ENCODE data around the gene APBA3.
A peak's percentile ranks its signal among the peaks of the same experiment; 100 is the strongest.

Gene APBA3

GRCh38 chr19:3761382-3762129, at the start of gene APBA3:
Gene APBA3, minus strand, starts transcription at chr19:3761692. Its CDS starts 1,428 bp downstream, at chr19:3760264.
- H3K4me1 Mint-ChIP-seq = peaks cover 46% of the 10 kb centered on the region
- peak; percentile 78 for ATAC-seq

GRCh38 chr19:3810708-3811355, 49.3 kb upstream of the APBA3 start:
- Mint-ChIP-seq H3K9me3 (peaks cover 5% of the 10 kb centered on the region), H3K27ac (peak overlapping the region; percentile 70), H3K27me3 (peaks cover 9% of the 10 kb centered on the region), H3K36me3 (no peaks in the 10 kb centered on the region), H3K4me1 (peaks cover 69% of the 10 kb centered on the region), H3K4me3 (no peak overlapping the region)
- peak; percentile 68 for ATAC-seq

More at GRCh38 chr19:3761382-3762129, at the start of gene APBA3:
- Mint-ChIP-seq H3K27me3 (no peaks in the 10 kb centered on the region), H3K36me3 (peaks cover 11% of the 10 kb centered on the region), H3K4me3 (peak within 1 kb of the TSS; percentile 98), H3K9me3 (no peaks in the 10 kb centered on the region), H3K27ac (peak within 1 kb of the TSS; percentile 98)

GRCh38 chr19:3809881-3810707, 48.6 kb upstream of the APBA3 start:
- Mint-ChIP-seq H3K4me1 (peaks cover 69% of the 10 kb centered on the region), H3K27ac (peak overlapping the region; percentile 70), H3K36me3 (no peaks in the 10 kb centered on the region), H3K27me3 (peaks cover 9% of the 10 kb centered on the region), H3K9me3 (peaks cover 5% of the 10 kb centered on the region), H3K4me3 (no peak overlapping the region)
- ATAC-seq = peak; percentile 78

- Mint-ChIP-seq H3K27me3 (peaks cover 12% of the 10 kb centered on the region), H3K36me3 (no peaks in the 10 kb centered on the region), H3K9me3 (peaks cover 5% of the 10 kb centered on the region), H3K27ac (no peak overlapping the region), H3K4me3 (no peak overlapping the region), H3K4me1 (peaks cover 61% of the 10 kb centered on the region)
- ATAC-seq = no peak
Measured at GRCh38 chr19:3808420-3809143, 47.1 kb upstream of the APBA3 start.

- Mint-ChIP-seq H3K27ac (no peak overlapping the region), H3K4me1 (peaks cover 52% of the 10 kb centered on the region), H3K36me3 (no peaks in the 10 kb centered on the region), H3K4me3 (no peak overlapping the region), H3K9me3 (peaks cover 5% of the 10 kb centered on the region), H3K27me3 (peaks cover 20% of the 10 kb centered on the region)
- ATAC-seq = no peak
Measured at GRCh38 chr19:3807574-3808354, 46.3 kb upstream of the APBA3 start.

GRCh38 chr19:3807131-3807480, 45.6 kb upstream of the APBA3 start:
- ATAC-seq = no peak
- H3K27me3 Mint-ChIP-seq = peaks cover 27% of the 10 kb centered on the region
- peaks cover 46% of the 10 kb centered on the region for H3K4me1 Mint-ChIP-seq
- H3K4me3 Mint-ChIP-seq = no peak overlapping the region
- no peak overlapping the region for H3K27ac Mint-ChIP-seq
- H3K9me3 Mint-ChIP-seq = peaks cover 5% of the 10 kb centered on the region
- H3K36me3 Mint-ChIP-seq = no peaks in the 10 kb centered on the region

- no peak for ATAC-seq
- Mint-ChIP-seq H3K4me3 (no peak overlapping the region), H3K27ac (no peak overlapping the region)
Measured at GRCh38 chr19:3805859-3806258, 44.4 kb upstream of the APBA3 start.

GRCh38 chr19:3804429-3804828, 42.9 kb upstream of the APBA3 start:
- H3K27me3 Mint-ChIP-seq = peaks cover 48% of the 10 kb centered on the region
- H3K36me3 Mint-ChIP-seq = no peaks in the 10 kb centered on the region
- ATAC-seq = peak; percentile 13
- no peak overlapping the region for H3K4me3 Mint-ChIP-seq
- H3K9me3 Mint-ChIP-seq = peaks cover 5% of the 10 kb centered on the region
- H3K27ac Mint-ChIP-seq = no peak overlapping the region
- H3K4me1 Mint-ChIP-seq = peaks cover 39% of the 10 kb centered on the region

More at GRCh38 chr19:3805859-3806258, 44.4 kb upstream of the APBA3 start:
- Mint-ChIP-seq H3K36me3 (no peaks in the 10 kb centered on the region), H3K27me3 (peaks cover 39% of the 10 kb centered on the region), H3K4me1 (peaks cover 51% of the 10 kb centered on the region), H3K9me3 (peaks cover 5% of the 10 kb centered on the region)

- Mint-ChIP-seq H3K27ac (no peak overlapping the region), H3K4me3 (no peak overlapping the region), H3K27me3 (peaks cover 52% of the 10 kb centered on the region), H3K9me3 (peaks cover 5% of the 10 kb centered on the region), H3K36me3 (no peaks in the 10 kb centered on the region), H3K4me1 (peaks cover 36% of the 10 kb centered on the region)
- peak; percentile 35 for ATAC-seq
Measured at GRCh38 chr19:3803986-3804385, 42.5 kb upstream of the APBA3 start.

- Mint-ChIP-seq H3K27me3 (peaks cover 54% of the 10 kb centered on the region), H3K9me3 (peaks cover 4% of the 10 kb centered on the region), H3K36me3 (no peaks in the 10 kb centered on the region), H3K4me1 (peaks cover 32% of the 10 kb centered on the region), H3K4me3 (no peak overlapping the region), H3K27ac (no peak overlapping the region)
- no peak for ATAC-seq
Measured at GRCh38 chr19:3803114-3803888, 41.8 kb upstream of the APBA3 start.

- Mint-ChIP-seq H3K9me3 (peaks cover 4% of the 10 kb centered on the region), H3K4me1 (peaks cover 15% of the 10 kb centered on the region), H3K4me3 (peak overlapping the region; percentile 52), H3K27me3 (peaks cover 50% of the 10 kb centered on the region), H3K36me3 (peaks cover 6% of the 10 kb centered on the region), H3K27ac (no peak overlapping the region)
- peak; percentile 49 for ATAC-seq
Measured at GRCh38 chr19:3801412-3802096, 40.1 kb upstream of the APBA3 start.

- Mint-ChIP-seq H3K27ac (no peak overlapping the region), H3K36me3 (peaks cover 6% of the 10 kb centered on the region), H3K4me1 (peaks cover 11% of the 10 kb centered on the region), H3K27me3 (peaks cover 45% of the 10 kb centered on the region), H3K9me3 (peaks cover 6% of the 10 kb centered on the region), H3K4me3 (no peak overlapping the region)
- ATAC-seq = no peak
Measured at GRCh38 chr19:3800996-3801395, 39.5 kb upstream of the APBA3 start.

GRCh38 chr19:3798137-3798536, 36.6 kb upstream of the APBA3 start:
- ATAC-seq = no peak
- no peak overlapping the region for H3K4me3 Mint-ChIP-seq
- H3K27ac Mint-ChIP-seq = no peak overlapping the region
- peaks cover 45% of the 10 kb centered on the region for H3K27me3 Mint-ChIP-seq
- peaks cover 6% of the 10 kb centered on the region for H3K36me3 Mint-ChIP-seq
- H3K4me1 Mint-ChIP-seq = peaks cover 11% of the 10 kb centered on the region
- H3K9me3 Mint-ChIP-seq = peaks cover 10% of the 10 kb centered on the region

All from stimulated activated memory B cell treated with anti-CD40 and anti-IgM and Interleukin-4, amounts not matched to agents 10 μg/mL and 1 μg/mL and 100 μg/mL, for 72 hours (primary cell).